H9 (cell line): ENCODE data around the gene OVAAL. TPM values are rescaled to one million over a fixed set of nuclear protein-coding genes. Genes with fewer than 3 reads are reported as not detected.
A peak's percentile ranks its signal among the peaks of the same experiment; 100 is the strongest.

Experiments used
- DNase-seq: peaks from one replicate; pipeline ENCODE4 v3.0.0-alpha.2; 2017
- H2AFZ ChIP-seq: one replicate; pipeline ENCODE4 v1.6.1; 2013; ENCODE audit warnings: mild to moderate bottlenecking, low read length, control low read depth, moderate library complexity
- H2AK5ac ChIP-seq: 2 replicates; pipeline ENCODE4 v1.6.1; 2013; ENCODE audit warnings: low read length, control low read depth, mixed read lengths; ENCODE audit not compliant: insufficient read length
- H2BK120ac ChIP-seq: one replicate; pipeline ENCODE4 v1.6.1; 2013; ENCODE audit warnings: low read depth, mild to moderate bottlenecking, low read length, control low read depth, inconsistent platforms; ENCODE audit not compliant: poor library complexity, severe bottlenecking
- H2BK12ac ChIP-seq: 2 replicates; pipeline ENCODE4 v1.6.1; 2013; ENCODE audit warnings: low read length, control low read depth, mixed read lengths, low read depth; ENCODE audit not compliant: insufficient read length
- H2BK15ac ChIP-seq: 2 replicates; pipeline ENCODE4 v1.6.1; 2013; ENCODE audit warnings: low read depth, low read length, control low read depth
- H2BK20ac ChIP-seq: one replicate; pipeline ENCODE4 v1.6.1; 2013; ENCODE audit warnings: low read depth, mild to moderate bottlenecking, low read length, control low read depth, inconsistent platforms; ENCODE audit not compliant: poor library complexity, severe bottlenecking
- H2BK5ac ChIP-seq: 2 replicates; pipeline ENCODE4 v1.6.1; 2013; ENCODE audit warnings: low read length, control low read depth, mixed read lengths; ENCODE audit not compliant: insufficient read length
- H3K14ac ChIP-seq: 2 replicates; pipeline ENCODE4 v1.6.1; 2013; ENCODE audit warnings: low read length, control low read depth; ENCODE audit not compliant: insufficient read depth
- H3K18ac ChIP-seq: 2 replicates; pipeline ENCODE4 v1.6.1; 2013; ENCODE audit warnings: low read depth, mild to moderate bottlenecking, mixed read lengths, low read length, control low read depth; ENCODE audit not compliant: insufficient read length
- H3K23ac ChIP-seq: 2 replicates; pipeline ENCODE4 v1.6.1; 2013; ENCODE audit warnings: low read length, control low read depth, mixed read lengths, low read depth; ENCODE audit not compliant: insufficient read length
- H3K23me2 ChIP-seq: 2 replicates; pipeline ENCODE4 v1.6.1; 2013; ENCODE audit warnings: low read depth, mild to moderate bottlenecking, mixed read lengths, low read length, control low read depth; ENCODE audit not compliant: insufficient read length, poor library complexity, severe bottlenecking
- H3K27ac ChIP-seq: 2 replicates; pipeline ENCODE4 v1.5.1; 2013; ENCODE audit warnings: low read length, control low read depth, mixed read lengths, low read depth; ENCODE audit not compliant: insufficient read length
- H3K27me3 ChIP-seq: 2 replicates; pipeline ENCODE4 v1.6.1; 2013; ENCODE audit warnings: low read length, control low read depth, inconsistent platforms; ENCODE audit not compliant: insufficient read depth
- H3K4ac ChIP-seq: 2 replicates; pipeline ENCODE4 v1.6.1; 2013; ENCODE audit warnings: low read depth, mild to moderate bottlenecking, control low read depth, inconsistent platforms, low read length, moderate library complexity
- H3K4me1 ChIP-seq: 2 replicates; pipeline ENCODE4 v1.6.1; 2013; ENCODE audit warnings: low read length, control low read depth, inconsistent platforms; ENCODE audit not compliant: insufficient read depth
- H3K4me2 ChIP-seq: 2 replicates; pipeline ENCODE4 v1.6.1; 2013; ENCODE audit warnings: low read length, control low read depth, mixed read lengths; ENCODE audit not compliant: insufficient read length, insufficient read depth
- H3K56ac ChIP-seq: 2 replicates; pipeline ENCODE4 v1.6.1; 2013; ENCODE audit warnings: low read depth, mild to moderate bottlenecking, mixed read lengths, low read length, control low read depth; ENCODE audit not compliant: insufficient read length
- H3K79me1 ChIP-seq: 2 replicates; pipeline ENCODE4 v1.6.1; 2013; ENCODE audit warnings: low read depth, mild to moderate bottlenecking, moderate library complexity, low read length, control low read depth, inconsistent platforms; ENCODE audit not compliant: insufficient read depth, poor library complexity, severe bottlenecking
- H3K79me2 ChIP-seq: 2 replicates; pipeline ENCODE4 v1.6.1; 2013; ENCODE audit warnings: low read length, control low read depth, inconsistent platforms; ENCODE audit not compliant: insufficient read depth
- H3K9ac ChIP-seq: 2 replicates; pipeline ENCODE4 v1.6.1; 2013; ENCODE audit warnings: low read length, control low read depth, mixed read lengths; ENCODE audit not compliant: insufficient read length; ENCODE audit errors: extremely low read depth
- H3K9me3 ChIP-seq: one replicate; pipeline ENCODE4 v1.6.1; 2013; ENCODE audit warnings: low read depth, low read length, inconsistent platforms; ENCODE audit not compliant: control insufficient read depth
- H3T11ph ChIP-seq: one replicate; pipeline ENCODE4 v1.6.1; 2013; ENCODE audit warnings: mild to moderate bottlenecking, low read length, control low read depth, inconsistent platforms
- H4K20me1 ChIP-seq: one replicate; pipeline ENCODE4 v1.6.1; 2013; ENCODE audit not compliant: control insufficient read depth, insufficient read length, insufficient read depth
- H4K5ac ChIP-seq: 2 replicates; pipeline ENCODE4 v1.6.1; 2013; ENCODE audit warnings: low read depth, mild to moderate bottlenecking, mixed read lengths, low read length, control low read depth; ENCODE audit not compliant: insufficient read length
- H4K8ac ChIP-seq: replicated peaks from 2 replicates; pipeline ENCODE4 v1.6.1; 2013; ENCODE audit warnings: low read length, control low read depth, mixed read lengths, low read depth; ENCODE audit not compliant: insufficient read length
- H4K91ac ChIP-seq: 2 replicates; pipeline ENCODE4 v1.6.1; 2013; ENCODE audit warnings: low read depth, mild to moderate bottlenecking, moderate library complexity, mixed read lengths, low read length, control low read depth; ENCODE audit not compliant: insufficient read length
- H3K27ac Mint-ChIP-seq, 3 experiments: 2 replicates in 2 of 3; 3 replicates in 1 of 3; pipeline ENCODE4 v1.8.0; 2020 to 2021; ENCODE audit warnings: mixed read lengths in 3 of 3, mild to moderate bottlenecking in 1 of 3, moderate library complexity in 1 of 3
- H3K27me3 Mint-ChIP-seq: 2 replicates; pipeline ENCODE4 v1.8.0; 2021; ENCODE audit warnings: low read depth, mild to moderate bottlenecking, moderate library complexity, mixed read lengths
- H3K36me3 Mint-ChIP-seq, 3 experiments: 2 replicates in 2 of 3; 3 replicates in 1 of 3; pipeline ENCODE4 v1.8.0; 2020 to 2021; ENCODE audit warnings: low read depth in 3 of 3, mixed read lengths in 3 of 3; ENCODE audit not compliant: insufficient read depth in 1 of 3
- H3K4me1 Mint-ChIP-seq, 2 experiments: 2 replicates each; pipeline ENCODE4 v1.8.0; 2020; ENCODE audit warnings: mixed read lengths in 2 of 2
- H3K4me3 Mint-ChIP-seq, 2 experiments: 2 replicates in 1 of 2; 3 replicates in 1 of 2; pipeline ENCODE4 v1.8.0; 2020 to 2021; ENCODE audit warnings: mild to moderate bottlenecking in 2 of 2, mixed read lengths in 2 of 2, moderate library complexity in 1 of 2
- H3K9me3 Mint-ChIP-seq, 2 experiments: 2 replicates in 1 of 2; 3 replicates in 1 of 2; pipeline ENCODE4 v1.8.0; 2020; ENCODE audit warnings: mild to moderate bottlenecking in 2 of 2, mixed read lengths in 2 of 2, moderate library complexity in 1 of 2
- WGBS: extraction: QIAGEN DNeasy Blood & Tissue Kit; methylation state at CpG from one replicate; pipeline ENCODE4 v1.1.7; 2013; ENCODE audit warnings: missing lambda C conversion rate, low lambda C conversion rate, mixed read lengths; ENCODE audit not compliant: insufficient read length; ENCODE audit errors: extremely low coverage; 5-methylcytosine and 5-hydroxymethylcytosine counted together
- total RNA-seq: library from RNA; stranded (reverse); gene quantifications from 2 replicates; pipeline ENCODE4 v1.2.1, GENCODE V29; 2021
- TF ChIP-seq, protein P1 (sequence below): fragments of 200-600 bp; sonication (generic); conservative IDR thresholded peaks from 3 replicates; pipeline ENCODE4 v1.8.0; 2021; ENCODE audit warnings: antibody characterized with exemption, mild to moderate bottlenecking

OVAAL gene
- total RNA-seq, 1 experiment from 2014 or later = not detected

DNA sequence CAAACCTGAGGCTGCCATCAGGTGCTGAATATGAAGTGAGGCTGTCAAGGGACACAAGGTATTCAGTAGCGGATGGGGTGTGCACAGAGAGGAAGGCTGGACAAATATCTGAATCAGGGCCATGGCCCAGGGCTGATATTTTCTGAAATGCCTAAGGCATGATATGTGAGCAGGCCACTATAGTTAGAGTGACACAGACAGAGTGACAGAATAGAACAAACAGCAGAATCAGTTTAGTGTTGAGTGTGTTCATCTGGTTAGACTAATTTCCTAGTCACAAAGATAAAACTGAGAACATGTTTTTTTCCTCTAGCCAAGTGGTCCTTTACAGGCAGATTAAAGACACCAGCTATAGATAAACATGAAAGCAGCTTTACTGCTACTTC, 3.9 kb downstream of the OVAAL start:
- Mint-ChIP-seq H3K4me1 (peaks cover 3 to 4% of the 10 kb centered on the region in 2 experiments; a peak in 1 of 4 replicates), H3K4me3 (no peak overlapping the region), H3K27ac (no peak overlapping the region), H3K27me3 (peaks cover 1% of the 10 kb centered on the region; the same call in 1 of the 2 replicates), H3K36me3 (peaks cover 0 to 3% (median 2%) of the 10 kb centered on the region in 3 experiments; a peak in 4 of 7 replicates), H3K9me3 (peaks cover 8 to 10% of the 10 kb centered on the region in 2 experiments)
- Histone ChIP-seq H2AFZ (no peak overlapping the region), H3K9ac (no peak overlapping the region), H4K8ac (no peak overlapping the region), H2AK5ac (no peak overlapping the region), H4K5ac (no peak overlapping the region), H3K23me2 (no peaks in the 10 kb centered on the region), H3K27ac (no peak overlapping the region), H4K20me1 (no peaks in the 10 kb centered on the region), H2BK5ac (peak overlapping the region; percentile 64), H3K9me3 (no peaks in the 10 kb centered on the region), H3K14ac (no peak overlapping the region; the same call in 1 of the 2 replicates), H3K79me2 (no peaks in the 10 kb centered on the region), H4K91ac (no peak overlapping the region), H3K79me1 (no peaks in the 10 kb centered on the region), H3K23ac (no peak overlapping the region), H2BK15ac (no peak overlapping the region), H3K27me3 (peaks cover under 1% of the 10 kb centered on the region; the same call in 1 of the 2 replicates), H3K4me1 (no peaks in the 10 kb centered on the region), H3K4me2 (no peak overlapping the region), H3K18ac (no peak overlapping the region), H2BK20ac (peak overlapping the region; percentile 60), H3T11ph (no peak overlapping the region), H3K4ac (no peak overlapping the region), H2BK120ac (no peak overlapping the region), H3K56ac (no peak overlapping the region), H2BK12ac (no peak overlapping the region)
- TF ChIP-seq, protein P1, sequence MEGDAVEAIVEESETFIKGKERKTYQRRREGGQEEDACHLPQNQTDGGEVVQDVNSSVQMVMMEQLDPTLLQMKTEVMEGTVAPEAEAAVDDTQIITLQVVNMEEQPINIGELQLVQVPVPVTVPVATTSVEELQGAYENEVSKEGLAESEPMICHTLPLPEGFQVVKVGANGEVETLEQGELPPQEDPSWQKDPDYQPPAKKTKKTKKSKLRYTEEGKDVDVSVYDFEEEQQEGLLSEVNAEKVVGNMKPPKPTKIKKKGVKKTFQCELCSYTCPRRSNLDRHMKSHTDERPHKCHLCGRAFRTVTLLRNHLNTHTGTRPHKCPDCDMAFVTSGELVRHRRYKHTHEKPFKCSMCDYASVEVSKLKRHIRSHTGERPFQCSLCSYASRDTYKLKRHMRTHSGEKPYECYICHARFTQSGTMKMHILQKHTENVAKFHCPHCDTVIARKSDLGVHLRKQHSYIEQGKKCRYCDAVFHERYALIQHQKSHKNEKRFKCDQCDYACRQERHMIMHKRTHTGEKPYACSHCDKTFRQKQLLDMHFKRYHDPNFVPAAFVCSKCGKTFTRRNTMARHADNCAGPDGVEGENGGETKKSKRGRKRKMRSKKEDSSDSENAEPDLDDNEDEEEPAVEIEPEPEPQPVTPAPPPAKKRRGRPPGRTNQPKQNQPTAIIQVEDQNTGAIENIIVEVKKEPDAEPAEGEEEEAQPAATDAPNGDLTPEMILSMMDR = no peak
- WGBS = no CpG with 5 or more reads among the region's 1 CpG
- DNase-seq = no peak
